HFF-Myc (cell line): Measurements from ENCODE around the gene FAM78A.

Source experiments
- DNase-seq: peaks from one replicate; pipeline ENCODE4 v3.0.0-alpha.2; 2011; ENCODE audit warnings: low read depth; ENCODE audit errors: extremely low read depth
- H3K4me3 ChIP-seq: replicated peaks from 2 replicates; pipeline ENCODE4 v1.5.1; 2011; ENCODE audit warnings: low read depth, mild to moderate bottlenecking, control low read depth, low read length
- CTCF ChIP-seq: IDR thresholded peaks from 2 replicates; pipeline ENCODE4 v1.5.1; 2012; ENCODE audit warnings: mild to moderate bottlenecking, low read depth, low read length, control low read depth; ENCODE audit errors: missing control alignments

The FAM78A gene

GRCh38 chr9:131299961-131300347 is 23.6 kb upstream of the FAM78A start:
- no peak for TF ChIP-seq CTCF
- no peak overlapping the region for H3K4me3 ChIP-seq
- DNase-seq = no peak

GRCh38 chr9:131299346-131299960 is 23.1 kb upstream of the FAM78A start:
- DNase-seq = no peak
- no peak overlapping the region for H3K4me3 ChIP-seq
- TF ChIP-seq CTCF = no peak

GRCh38 chr9:131298816-131299215 is 22.5 kb upstream of the FAM78A start:
- no peak overlapping the region for H3K4me3 ChIP-seq
- TF ChIP-seq CTCF = no peak
- no peak for DNase-seq

GRCh38 chr9:131298341-131298740 is 22.0 kb upstream of the FAM78A start:
- DNase-seq = no peak

GRCh38 chr9:131297903-131298302 is 21.6 kb upstream of the FAM78A start:
- TF ChIP-seq CTCF = no peak
- H3K4me3 ChIP-seq = no peak overlapping the region
- DNase-seq = no peak

More at GRCh38 chr9:131298341-131298740, 22.0 kb upstream of the FAM78A start:
- H3K4me3 ChIP-seq = no peak overlapping the region
- TF ChIP-seq CTCF = no peak

GRCh38 chr9:131296906-131297500 is 20.7 kb upstream of the FAM78A start:
- no peak overlapping the region for H3K4me3 ChIP-seq
- no peak for DNase-seq
- no peak for TF ChIP-seq CTCF
